ENCODE data around the gene GABRD. TPM values are rescaled to one million over a fixed set of nuclear protein-coding genes. Genes with fewer than 3 reads are reported as not detected.

The GABRD gene
- total and polyA plus RNA-seq, 2 of the 13 experiments (the other 11 are each of a cell fraction or from before 2014, with no cell fraction given) = not detected

- BruUV-seq (replicated peaks) = no TSS peak
- Histone ChIP-seq H3K36me3 (replicated peaks in 1 of 2; ENCODE audit: control insufficient read depth in 1 of 2, insufficient read depth in 2 of 2, low read length in 2 of 2) (no peaks in the 10 kb centered on the region), H3K4me2 (ENCODE audit: low read depth, low read length) (no peak overlapping the region), H4K20me1 (ENCODE audit: insufficient read depth, low read length) (no peaks in the 10 kb centered on the region), H3K4me3 (replicated peaks in 1 of 3; ENCODE audit: insufficient read depth in 1 of 3, low read depth in 2 of 3, low read length in 3 of 3) (no peak overlapping the region), H2AFZ (ENCODE audit: low read length) (no peak overlapping the region), H3K4me1 (ENCODE audit: insufficient read depth, low read length) (peaks cover 40% of the 10 kb centered on the region), H3K9me3 (ENCODE audit: low read length) (no peaks in the 10 kb centered on the region), H3K27ac (ENCODE audit: extremely low read length, insufficient read depth, low read length) (no peak overlapping the region), H3K27me3 (ENCODE audit: control insufficient read depth in 1 of 2, insufficient read depth in 2 of 2, low read length in 2 of 2) (peaks cover 13 to 50% of the 10 kb centered on the region in 2 experiments; a peak in 4 of 5 replicates), H3K79me2 (ENCODE audit: insufficient read depth, low read length) (no peaks in the 10 kb centered on the region), H3K9ac (ENCODE audit: insufficient read depth, low read depth, low read length) (no peak overlapping the region)
- WGBS (ENCODE audit: low lambda C conversion rate) = 49% methylated on average over 10 of the region's 10 CpGs
- POLR2A ChIA-PET = no interaction called here
- no peak for DNase-seq (ENCODE audit: low spot score)
- ATAC-seq = no peak
- no peak for FAIRE-seq
- in situ Hi-C loops (cut with HindIII; ENCODE audit: extremely low pct_ligation_motif_present, low pct_unique_long_range_greater_than_20kb) (no loop called here), intact Hi-C loops (cut with micrococcal nuclease; ENCODE audit: unreplicated experiment) (no loop called here)
- CTCF ChIA-PET (ENCODE audit: low intra/inter-chr PET ratio, low total read pairs) = no interaction called here
- TF ChIP-seq ZMAT3 (CRISPR knock-in tag; conservative IDR thresholded peaks at IDR 0.05) (no peak), ZGPAT (CRISPR knock-in tag; IDR thresholded peaks at IDR 0.05) (no peak), ZNF740 (CRISPR knock-in tag; IDR thresholded peaks at IDR 0.05) (no peak), MLXIP (CRISPR knock-in tag; IDR thresholded peaks at IDR 0.05; ENCODE audit: borderline replicate concordance) (no peak), RFX5 (IDR thresholded peaks at IDR 0.05; ENCODE audit: low read depth, low read length) (no peak), AGO2 (optimal IDR thresholded peaks at IDR 0.05; ENCODE audit: low read depth, low read length) (no peak), BRD4 (CRISPR knock-in tag; IDR thresholded peaks at IDR 0.05) (no peak)
Measured at GRCh38 chr1:1990222-1990621, 28.9 kb upstream of the GABRD start.

Data from HepG2 (cell line).